Colon (tissue), 2 donors: ENCODE measurements around the gene PACSIN1.

Experiments used
- FAIRE-seq: peaks from 2 replicates; lab custom pipeline; 2012; peaks lifted over from hg19 to GRCh38; lab: Jason Lieb, UNC
- donor health status: control.
- donor health status: control.

The PACSIN1 gene

DNA sequence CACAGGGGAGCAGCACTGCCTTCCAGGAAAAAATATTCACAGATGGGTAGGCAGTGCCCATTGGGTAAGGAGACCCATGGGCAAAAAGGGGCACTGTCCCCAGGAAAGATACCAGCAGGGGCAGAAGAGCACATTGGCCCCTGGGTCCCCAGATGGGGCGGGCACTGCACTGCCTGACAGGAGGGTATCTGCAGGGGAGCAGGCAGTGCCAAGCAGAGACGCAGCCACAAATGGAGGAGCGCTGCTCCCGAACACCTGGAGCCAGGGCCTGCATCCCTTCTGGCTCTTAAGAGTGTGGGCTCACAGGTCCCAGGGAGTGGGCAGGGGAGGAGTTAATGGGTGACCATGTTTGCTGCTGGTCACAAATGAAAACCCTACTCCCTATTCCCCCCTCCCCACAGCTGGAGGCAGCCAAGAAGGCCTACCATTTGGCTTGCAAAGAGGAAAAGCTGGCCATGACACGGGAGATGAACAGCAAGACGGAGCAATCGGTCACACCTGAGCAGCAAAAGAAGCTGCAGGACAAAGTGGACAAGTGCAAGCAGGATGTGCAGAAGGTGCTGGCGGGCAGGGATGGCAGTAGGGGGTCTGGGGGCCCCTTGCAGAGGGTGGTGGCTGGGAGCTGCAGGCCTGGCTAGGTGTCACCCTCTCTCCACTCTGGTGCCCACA, 63.3 kb downstream of the PACSIN1 start:
- FAIRE-seq = no peak

DNA sequence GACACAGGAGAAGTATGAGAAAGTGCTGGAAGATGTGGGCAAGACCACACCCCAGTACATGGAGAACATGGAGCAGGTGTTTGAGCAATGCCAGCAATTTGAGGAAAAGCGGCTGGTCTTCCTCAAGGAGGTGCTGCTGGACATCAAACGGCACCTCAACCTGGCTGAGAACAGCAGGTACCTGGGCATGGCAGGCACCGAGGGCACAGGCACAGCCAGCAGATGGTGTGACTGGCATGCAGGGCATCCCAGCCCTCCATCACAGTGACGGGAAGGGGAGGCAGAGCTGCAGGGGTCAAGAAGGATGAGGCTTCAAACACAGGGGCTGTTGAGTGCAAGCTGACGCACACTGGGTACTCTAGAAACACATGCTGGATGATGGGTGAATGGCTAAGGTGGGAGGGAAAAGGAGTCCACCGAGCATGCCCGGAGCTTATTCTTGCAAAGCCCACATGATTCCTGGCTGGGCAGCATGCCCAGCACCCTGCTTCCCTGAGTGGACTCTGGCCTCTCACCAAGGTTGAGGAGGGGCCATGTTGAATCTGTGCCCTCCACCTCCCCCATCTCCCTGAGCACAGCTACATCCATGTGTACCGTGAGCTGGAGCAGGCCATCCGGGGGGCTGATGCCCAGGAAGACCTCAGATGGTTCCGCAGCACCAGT, 63.9 kb downstream of the PACSIN1 start:
- FAIRE-seq = no peak

DNA sequence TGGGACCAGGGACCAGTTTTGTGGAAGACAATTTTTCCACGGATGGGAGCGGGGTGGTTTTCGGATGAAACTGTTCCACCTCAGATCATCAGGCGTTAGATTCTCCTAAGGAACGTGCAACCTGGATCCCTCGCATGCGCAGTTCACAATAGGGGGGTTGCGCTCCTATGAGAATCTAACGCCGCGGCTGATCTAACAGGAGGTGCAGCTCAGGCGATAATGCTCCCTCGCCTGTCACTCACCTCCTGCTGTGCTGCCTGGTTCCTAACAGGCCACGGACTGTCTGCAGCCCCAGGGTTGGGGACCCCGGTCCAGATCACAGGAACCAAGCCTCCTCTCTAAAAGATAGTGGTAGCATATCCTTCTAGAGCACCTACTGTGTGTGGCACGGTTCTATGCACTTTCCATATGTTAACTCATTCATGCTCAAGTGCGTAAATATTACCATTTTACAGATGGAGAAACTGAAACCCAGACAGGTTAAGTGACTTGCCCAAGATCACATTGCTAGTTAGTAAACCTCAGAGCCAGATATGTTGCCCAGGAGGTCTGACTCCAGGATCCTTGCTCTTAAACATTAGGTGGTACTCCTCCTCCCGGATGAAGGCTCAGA, 65.0 kb downstream of the PACSIN1 start:
- no peak for FAIRE-seq

DNA sequence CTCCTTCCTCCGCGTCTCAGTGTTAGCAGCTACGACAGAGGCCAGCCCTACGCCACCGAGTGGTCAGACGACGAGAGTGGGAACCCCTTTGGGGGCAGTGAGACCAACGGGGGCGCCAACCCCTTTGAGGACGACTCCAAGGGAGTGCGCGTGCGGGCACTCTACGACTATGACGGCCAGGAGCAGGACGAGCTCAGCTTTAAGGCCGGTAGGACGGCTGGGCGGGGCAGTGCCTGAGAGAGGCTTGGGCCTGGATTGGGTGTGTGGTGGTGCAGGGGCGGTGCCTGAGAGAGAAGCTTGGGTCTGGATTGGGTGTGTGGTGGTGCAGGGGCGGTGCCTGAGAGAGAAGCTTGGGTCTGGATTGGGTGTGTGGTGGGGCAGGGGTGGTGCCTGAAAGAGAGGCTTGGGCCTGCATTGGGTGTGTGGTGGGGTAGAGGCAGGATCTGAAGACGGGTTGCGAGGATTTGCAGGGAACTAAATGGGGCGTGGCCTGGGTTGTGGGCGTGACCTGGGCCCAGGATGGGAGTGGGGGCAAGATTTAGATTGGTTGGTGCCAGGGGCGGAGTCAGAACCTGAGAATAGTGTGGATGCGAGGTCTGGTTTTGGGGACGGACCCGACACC, 65.8 kb downstream of the PACSIN1 start:
- no peak for FAIRE-seq

DNA sequence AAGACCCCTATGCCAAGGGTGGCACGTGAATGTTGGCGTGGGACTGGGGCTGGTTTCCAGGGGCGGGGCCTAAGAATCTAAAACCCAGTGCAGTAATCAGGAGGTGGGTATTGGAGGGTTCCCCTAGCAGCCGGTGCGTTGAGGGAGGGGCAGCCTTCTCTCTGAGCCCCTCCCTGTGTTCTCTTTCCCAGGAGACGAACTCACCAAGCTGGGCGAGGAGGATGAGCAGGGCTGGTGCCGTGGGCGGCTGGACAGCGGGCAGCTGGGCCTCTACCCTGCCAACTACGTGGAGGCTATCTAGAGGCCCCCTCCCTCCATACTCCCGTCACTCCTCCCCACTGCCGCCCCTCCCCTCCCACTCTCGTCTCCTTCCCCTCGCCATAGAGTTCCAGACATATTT, 66.4 kb downstream of the PACSIN1 start:
- no peak for FAIRE-seq

DNA sequence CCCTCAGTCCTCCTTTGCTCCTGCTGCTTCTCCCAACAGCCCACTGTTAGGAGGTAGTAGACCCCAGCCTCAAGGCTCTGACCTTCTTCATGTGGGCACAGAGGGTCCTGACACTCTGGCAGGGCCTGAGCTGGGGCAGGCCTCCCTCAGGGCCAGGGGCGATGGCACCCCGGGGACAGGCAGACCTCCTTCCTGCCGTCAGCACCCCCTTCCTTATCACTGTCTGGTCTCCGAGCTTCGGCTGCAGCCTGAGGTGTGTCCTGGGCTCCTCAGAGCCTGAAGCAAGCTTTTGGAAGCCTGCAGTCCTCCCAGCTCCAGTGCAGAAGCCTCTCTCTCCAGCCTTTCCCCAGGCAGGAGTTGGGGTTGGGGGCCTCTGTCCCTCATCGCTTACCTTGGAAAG, 68.3 kb downstream of the PACSIN1 start:
- FAIRE-seq = no peak

DNA sequence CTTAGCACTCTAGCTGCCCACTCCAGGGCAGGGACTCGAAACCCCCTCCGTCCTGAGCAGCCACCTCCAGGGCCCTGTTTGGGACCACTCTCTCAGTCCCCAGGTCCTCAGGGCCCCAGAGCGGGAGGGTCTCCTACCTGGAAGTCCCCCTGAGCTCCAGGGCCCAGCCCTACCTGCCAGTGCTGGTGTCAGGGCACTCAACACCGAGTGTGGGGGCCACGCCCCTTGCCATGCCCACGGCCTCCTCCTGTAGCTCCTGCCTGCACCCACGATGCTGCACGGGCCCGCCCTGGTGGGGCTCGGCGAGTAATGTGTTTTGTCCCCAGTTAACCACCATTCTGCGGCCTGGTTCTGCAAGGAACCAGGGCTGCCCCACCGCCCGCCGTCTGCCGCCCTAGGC, 68.8 kb downstream of the PACSIN1 start:
- FAIRE-seq = no peak

DNA sequence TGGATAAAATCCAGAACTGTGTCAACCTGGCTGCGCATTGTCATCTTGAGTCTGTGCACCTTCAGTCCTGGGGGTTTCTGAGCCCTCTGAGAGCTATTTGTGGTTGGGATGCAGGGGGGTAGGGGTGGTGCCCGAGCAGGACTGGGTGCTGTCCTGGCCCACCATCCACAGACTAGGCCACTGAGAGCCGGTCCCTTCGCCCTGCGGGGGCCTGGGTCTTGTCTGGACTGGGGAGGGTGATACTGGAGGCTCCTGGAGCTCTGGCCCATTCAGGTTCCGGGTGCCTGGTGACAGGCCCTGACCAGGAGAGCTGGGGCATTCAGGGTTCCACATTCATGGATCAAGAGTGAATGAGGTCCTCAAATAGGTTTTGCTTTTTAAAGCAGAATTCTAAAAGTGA, 69.3 kb downstream of the PACSIN1 start:
- FAIRE-seq = no peak

DNA sequence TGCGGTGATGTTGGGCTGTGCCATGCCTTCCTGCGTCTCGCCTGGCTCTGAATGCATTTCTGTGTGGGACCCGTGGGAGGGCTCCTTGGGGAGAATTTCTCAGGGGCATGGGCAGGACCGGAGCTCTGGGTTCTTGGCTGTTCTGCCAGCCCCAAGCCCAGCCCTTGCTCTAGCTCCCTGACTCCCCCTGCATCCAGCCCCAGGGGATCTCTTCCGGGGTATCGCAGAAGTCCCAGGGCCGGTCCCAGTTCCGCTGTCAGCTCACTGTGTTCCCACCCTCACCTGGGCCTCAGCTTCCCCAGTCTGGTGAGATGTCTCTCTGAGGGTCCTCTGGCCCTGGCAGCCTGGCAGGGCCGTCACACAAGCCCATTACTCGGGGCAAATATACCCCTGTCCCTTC, 69.8 kb downstream of the PACSIN1 start:
- no peak for FAIRE-seq

DNA sequence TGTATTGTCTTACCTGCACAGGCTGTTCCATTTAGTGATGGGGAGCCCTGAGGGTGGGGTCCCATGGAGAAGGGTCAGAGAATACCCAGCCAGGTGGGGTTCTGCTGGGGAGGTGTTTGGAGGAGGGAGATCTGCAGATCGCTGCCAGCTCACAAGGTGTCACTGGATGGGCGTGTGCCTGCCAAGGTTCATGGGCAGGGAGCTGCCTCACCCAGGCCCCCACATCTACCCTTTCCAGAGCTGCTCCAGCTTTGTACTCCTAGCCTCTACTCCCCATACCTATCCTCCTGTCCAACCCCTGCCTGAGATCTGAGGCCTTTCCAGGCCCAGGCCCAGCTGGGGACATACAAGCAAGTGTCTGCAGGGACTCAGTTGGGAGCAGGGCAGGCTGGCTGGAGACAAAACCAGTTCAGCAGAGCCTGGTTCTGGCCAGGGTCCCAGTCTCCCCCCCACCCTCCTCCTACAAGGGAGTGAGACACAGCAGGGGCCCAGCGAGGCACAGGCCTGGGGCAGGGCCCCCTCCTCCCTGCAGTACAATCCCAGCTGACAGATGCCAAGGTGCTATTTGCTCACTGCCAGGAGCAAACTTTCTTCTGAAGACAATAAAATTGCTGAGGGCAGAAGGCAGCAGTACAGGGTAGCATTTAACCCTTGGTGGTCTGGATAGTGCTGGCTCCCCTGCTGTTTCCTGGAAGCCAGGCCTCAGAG, 70.5 kb downstream of the PACSIN1 start:
- FAIRE-seq = no peak

DNA sequence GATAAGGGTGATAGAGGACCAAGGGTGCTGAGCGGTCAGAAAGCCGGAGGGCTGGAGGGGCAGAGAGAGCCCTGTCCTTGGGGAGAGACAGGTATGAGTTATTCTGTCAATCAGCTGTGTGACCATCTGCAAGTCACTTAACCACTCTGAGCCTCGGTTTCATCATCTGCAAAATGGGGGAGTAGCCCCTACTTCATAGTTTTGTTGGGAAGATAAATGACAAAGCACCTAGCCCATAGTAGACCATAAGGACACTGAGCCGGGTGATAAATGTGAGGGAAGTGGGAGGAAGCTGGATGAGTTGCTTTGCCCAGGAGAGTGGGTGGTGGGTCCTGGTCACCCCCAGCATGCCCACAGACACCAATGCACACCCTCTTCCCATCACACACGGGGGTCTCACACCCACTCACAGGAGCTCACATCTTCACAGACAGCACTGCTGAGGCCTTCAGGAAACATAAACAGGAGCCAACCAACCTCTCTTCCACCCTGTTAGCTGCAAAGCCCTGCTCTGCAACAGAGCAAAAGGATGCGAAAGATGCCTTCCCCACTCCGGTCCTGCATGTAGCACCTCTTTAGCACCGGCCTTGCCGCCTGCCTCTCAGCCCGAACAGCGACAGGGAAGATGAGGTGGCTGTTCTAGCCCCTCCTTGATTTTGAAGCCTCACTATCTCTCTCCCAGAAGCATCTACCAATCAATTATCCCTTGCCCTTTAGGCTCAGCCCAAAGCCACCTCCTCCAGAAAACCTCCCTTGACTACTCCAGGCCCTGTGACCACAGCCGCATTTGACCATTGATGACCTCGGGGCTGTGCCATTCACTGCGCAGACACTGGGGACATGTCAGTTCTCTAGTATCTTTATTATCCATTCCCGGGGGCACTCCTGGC, 71.3 kb downstream of the PACSIN1 start:
- no peak for FAIRE-seq

DNA sequence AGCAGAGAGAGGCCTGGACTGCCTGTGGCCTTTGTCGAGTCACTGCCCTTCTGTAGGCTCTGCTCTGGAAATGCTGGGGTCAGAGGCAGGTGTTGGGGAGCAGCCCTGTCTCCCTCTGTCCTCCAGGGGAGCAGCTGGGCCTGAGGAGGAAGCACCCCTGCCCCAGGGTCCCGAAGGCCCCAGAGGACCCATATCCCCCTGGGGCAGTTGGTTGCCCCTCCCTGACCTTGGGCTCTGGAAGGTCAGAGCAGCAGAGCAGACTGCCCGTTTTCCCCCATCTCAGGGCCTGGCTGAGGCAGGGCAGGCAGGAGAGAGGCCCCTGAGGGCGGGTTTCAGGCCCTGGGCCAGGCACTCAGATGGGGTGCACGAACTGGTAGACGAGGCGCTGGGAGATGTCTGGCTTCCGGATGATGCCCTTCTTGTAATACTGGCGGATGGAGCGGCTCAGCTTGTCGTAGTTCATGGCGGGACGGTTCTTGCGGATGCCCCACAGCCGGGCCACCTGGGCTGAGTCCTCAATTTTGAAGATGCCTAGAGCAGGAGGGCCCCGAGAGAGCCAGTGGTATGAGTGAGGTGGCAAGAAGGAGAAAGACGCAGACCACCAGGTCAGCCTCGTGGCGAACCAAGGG, 72.2 kb downstream of the PACSIN1 start:
- FAIRE-seq = no peak

DNA sequence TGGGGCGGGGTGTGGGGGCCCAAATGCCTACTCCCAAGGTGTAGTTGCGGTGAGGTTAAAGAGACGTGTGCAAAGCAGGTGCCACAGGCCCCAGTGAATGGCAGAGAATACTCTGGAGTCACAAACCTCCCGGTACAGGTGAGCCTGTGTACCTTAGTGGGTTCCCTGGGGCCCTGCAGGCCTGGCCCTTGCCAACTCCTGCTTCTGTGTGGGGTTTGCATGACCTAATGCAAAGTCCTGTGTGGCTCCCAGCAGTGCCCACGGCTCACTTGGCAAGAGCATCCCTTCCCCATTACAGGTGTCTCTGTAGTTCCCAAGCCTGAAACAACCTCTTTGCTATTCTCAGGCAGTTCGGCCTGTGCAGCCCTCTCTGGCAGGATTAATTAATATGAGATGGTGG, 72.7 kb downstream of the PACSIN1 start:
- no peak for FAIRE-seq

DNA sequence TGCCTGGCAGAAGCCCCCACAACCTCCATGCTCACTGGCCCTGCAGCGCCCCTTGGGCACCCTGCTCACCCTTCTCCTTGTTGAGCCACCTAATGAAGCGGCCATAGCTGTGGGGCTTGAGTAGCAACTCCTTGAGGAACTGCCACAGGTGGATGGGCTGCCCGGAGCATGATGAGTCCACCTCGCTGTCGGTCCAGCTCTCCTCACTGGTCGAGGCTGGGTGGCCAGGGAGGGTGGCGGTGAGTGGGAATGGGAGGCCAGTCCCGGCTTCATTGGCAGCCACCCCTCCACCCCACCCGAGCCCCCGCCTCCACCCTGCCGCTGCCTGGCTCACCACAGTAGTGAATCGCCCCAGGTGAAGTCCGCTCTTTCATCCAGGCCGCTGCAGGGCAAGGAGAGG, 73.3 kb downstream of the PACSIN1 start:
- FAIRE-seq = no peak

DNA sequence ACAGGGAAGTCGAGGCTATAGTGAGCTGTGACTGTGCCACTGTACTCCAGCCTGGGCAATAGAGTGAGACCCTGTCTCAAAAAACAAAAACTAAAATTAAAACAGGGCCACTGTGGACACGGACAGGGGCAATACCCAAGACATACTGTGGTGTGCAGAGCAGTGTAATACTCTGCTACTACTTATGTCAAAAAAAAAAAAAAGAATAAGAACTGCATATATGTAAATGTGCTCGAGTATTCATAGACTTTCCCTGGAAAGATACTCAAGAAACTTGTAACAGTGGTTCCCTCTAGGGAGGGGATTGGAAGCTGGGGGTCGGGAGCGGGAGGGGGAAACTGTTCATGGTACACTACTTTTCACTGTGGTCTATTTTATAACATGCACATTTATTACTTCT, 74.3 kb downstream of the PACSIN1 start:
- FAIRE-seq = no peak

DNA sequence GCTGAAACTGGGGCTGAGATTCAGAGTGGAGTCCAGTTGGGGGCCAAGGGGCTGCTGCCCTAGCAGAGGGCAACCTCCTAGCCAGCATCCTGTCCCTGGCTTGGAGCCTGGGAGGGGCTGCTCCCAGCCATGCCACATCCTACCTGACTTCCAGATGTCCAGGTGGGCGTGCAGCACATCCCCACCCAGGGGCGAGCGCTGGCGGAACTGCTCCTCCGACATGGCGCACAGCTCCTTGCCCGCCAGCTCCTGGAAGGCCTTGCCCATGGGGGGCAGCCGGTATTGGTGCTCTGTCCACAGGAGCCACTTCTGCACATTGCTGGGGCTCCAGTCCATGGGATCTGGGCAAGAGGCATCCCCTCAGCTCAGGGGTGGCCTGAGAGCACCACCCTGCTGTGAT, 75.0 kb downstream of the PACSIN1 start:
- no peak for FAIRE-seq

DNA sequence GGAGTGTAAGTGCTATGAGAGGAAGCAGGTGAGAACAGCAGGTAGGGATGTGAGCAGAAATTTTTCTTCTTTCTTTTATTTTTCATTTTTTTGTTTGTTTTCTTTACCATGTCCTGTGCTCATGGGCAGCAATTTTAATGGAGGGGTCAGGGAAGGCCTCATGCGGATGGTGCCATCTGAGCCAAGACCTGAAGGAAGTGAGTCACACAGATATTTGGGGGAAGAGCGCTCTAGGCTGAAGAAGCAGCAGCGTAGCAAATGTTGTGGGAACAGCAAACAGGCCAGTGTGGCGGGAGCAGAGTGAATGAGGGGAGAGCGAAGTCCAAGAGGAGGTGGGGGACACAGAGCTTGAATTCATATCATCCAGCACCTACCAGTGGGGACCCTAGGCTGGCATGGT, 77.5 kb downstream of the PACSIN1 start:
- FAIRE-seq = no peak

DNA sequence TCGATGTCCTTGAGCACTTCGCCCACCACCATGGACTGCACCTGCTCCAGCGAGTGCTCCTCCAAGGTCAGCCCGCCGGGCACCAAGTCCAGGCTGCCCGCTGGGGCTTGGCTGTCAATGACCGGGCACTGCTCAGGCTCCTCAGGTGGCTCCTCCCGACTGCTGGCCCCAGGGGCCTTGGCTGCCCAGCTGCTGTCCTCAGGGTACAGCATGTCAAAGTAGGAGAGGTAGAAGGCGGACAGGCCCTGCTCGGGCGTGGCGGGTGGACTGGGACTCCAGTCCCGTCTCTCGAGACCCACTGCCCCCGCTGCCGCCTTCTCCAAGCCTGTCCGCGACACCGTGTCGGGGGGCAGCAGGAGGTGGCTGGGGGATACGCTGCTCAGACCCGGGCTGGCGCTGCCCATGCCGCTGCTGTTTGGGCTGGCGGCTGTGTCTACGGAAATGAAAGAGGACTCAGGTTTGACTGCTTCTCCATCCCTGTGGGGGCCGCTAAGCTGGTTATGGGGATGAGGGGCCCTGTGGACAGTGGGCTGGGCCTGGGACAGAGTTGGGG, 78.3 kb downstream of the PACSIN1 start:
- FAIRE-seq = no peak

DNA sequence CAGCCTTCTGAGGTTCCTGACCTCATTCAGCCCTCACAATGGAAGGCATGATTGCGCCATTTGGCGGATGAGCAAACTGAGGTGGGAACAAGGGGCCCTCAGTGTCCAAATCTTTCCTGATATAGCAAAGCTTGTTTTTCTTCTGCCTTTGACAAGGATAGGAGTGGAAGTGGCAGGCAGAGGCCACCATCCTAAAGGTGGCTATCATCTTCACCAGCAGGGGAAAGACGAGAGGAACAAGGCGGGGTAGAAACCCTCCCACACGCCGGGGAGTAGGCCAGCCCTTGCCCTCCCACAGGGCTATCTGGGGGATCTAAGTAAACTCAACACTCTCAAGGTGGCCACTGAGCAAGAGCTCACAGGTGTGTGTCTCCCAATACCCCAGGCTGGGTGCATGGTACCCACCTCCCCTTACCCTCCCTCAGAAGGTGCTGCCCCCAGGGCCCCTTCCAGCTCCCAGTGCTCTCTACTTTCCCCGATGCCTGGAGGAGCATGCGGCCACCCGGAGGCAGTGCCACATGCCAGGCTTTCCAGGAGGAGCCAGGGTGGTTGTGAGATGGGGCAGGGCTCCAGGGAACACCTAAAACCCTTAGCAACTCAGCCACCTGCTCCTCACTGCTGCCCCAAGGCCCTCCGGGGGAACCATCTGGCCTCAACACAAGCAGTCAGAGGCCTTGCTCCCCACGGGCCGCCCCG, 79.0 kb downstream of the PACSIN1 start:
- no peak for FAIRE-seq
